ENCODE measurements around the gene SLC16A10. TPM values are rescaled to one million over a fixed set of nuclear protein-coding genes. Genes with fewer than 3 reads are reported as not detected.
A peak's percentile ranks its signal among the peaks of the same experiment; 100 is the strongest.

Gene SLC16A10
- total RNA-seq, 2 donors from 2014 or later, result 8.7 to 13.8 TPM

GRCh38 chr6:111259089-111259831 lies 172.0 kb downstream of the SLC16A10 start:
- Mint-ChIP-seq H3K36me3 (ENCODE audit: low read depth) (peaks cover 7% of the 10 kb centered on the region), H3K27me3 (ENCODE audit: insufficient read depth) (no peaks in the 10 kb centered on the region), H3K4me1 (peaks cover 40% of the 10 kb centered on the region), H3K9me3 (no peaks in the 10 kb centered on the region), H3K27ac (peak overlapping the region; percentile 60), H3K4me3 (peak overlapping the region; percentile 68)
- H3K36me3 ChIP-seq (ENCODE audit: control insufficient read depth, insufficient read depth, low read length), result peaks cover 23% of the 10 kb centered on the region
- peaks cover 13% of the 10 kb centered on the region for H3K4me1 ChIP-seq (ENCODE audit: control insufficient read depth, insufficient read depth, low read length)
- peak; percentile 99 for DNase-seq
- TF ChIP-seq CTCF (conservative IDR thresholded peaks at IDR 0.05), result peak; percentile 91
- peak overlapping the region; percentile 86 for H3K9ac ChIP-seq (ENCODE audit: extremely low read depth, low read length, poor library complexity, severe bottlenecking)
- H3K4me3 ChIP-seq (ENCODE audit: low read length), result peak overlapping the region; percentile 90
- WGBS, 2 experiments (ENCODE audit: insufficient coverage in 1 of 2, insufficient read length in 1 of 2), result 3 to 5% methylated on average over 7 to 59 of the region's 59 CpGs
- H3K27ac ChIP-seq (ENCODE audit: low read depth, low read length), result peak overlapping the region; percentile 74
- H3K27me3 ChIP-seq (ENCODE audit: control insufficient read depth, insufficient read depth, low read length, poor library complexity, severe bottlenecking), result no peaks in the 10 kb centered on the region
- no peaks in the 10 kb centered on the region for H3K9me3 ChIP-seq (ENCODE audit: control insufficient read depth, low read length)

GRCh38 chr6:111260570-111261298 lies 173.4 kb downstream of the SLC16A10 start:
- 91 to 95% methylated on average over 7 to 12 of the region's 12 CpGs for WGBS, 2 experiments (ENCODE audit: insufficient coverage in 1 of 2, insufficient read length in 1 of 2)
- H3K4me1 Mint-ChIP-seq, result peaks cover 31% of the 10 kb centered on the region
- H3K27me3 Mint-ChIP-seq (ENCODE audit: insufficient read depth), result no peaks in the 10 kb centered on the region
- no peak overlapping the region for H3K9ac ChIP-seq (ENCODE audit: extremely low read depth, low read length, poor library complexity, severe bottlenecking)
- peak overlapping the region; percentile 90 for H3K4me3 ChIP-seq (ENCODE audit: low read length)
- H3K36me3 Mint-ChIP-seq (ENCODE audit: low read depth), result peaks cover 9% of the 10 kb centered on the region
- H3K4me1 ChIP-seq (ENCODE audit: control insufficient read depth, insufficient read depth, low read length), result peaks cover 13% of the 10 kb centered on the region
- no peaks in the 10 kb centered on the region for H3K9me3 Mint-ChIP-seq
- H3K9me3 ChIP-seq (ENCODE audit: control insufficient read depth, low read length), result no peaks in the 10 kb centered on the region
- DNase-seq, result no peak
- H3K27ac Mint-ChIP-seq, result no peak overlapping the region
- no peak for TF ChIP-seq CTCF (conservative IDR thresholded peaks at IDR 0.05)
- peak overlapping the region; percentile 68 for H3K4me3 Mint-ChIP-seq
- no peaks in the 10 kb centered on the region for H3K27me3 ChIP-seq (ENCODE audit: control insufficient read depth, insufficient read depth, low read length, poor library complexity, severe bottlenecking)
- H3K27ac ChIP-seq (ENCODE audit: low read depth, low read length), result no peak overlapping the region
- peaks cover 28% of the 10 kb centered on the region for H3K36me3 ChIP-seq (ENCODE audit: control insufficient read depth, insufficient read depth, low read length)

GRCh38 chr6:111263837-111264236 lies 176.5 kb downstream of the SLC16A10 start:
- Mint-ChIP-seq H3K9me3 (no peaks in the 10 kb centered on the region), H3K27ac (no peak overlapping the region), H3K4me1 (peaks cover 12% of the 10 kb centered on the region), H3K27me3 (ENCODE audit: insufficient read depth) (no peaks in the 10 kb centered on the region), H3K36me3 (ENCODE audit: low read depth) (peaks cover 36% of the 10 kb centered on the region), H3K4me3 (no peak overlapping the region)
- Histone ChIP-seq H3K27me3 (ENCODE audit: control insufficient read depth, insufficient read depth, low read length, poor library complexity, severe bottlenecking) (no peaks in the 10 kb centered on the region), H3K4me1 (ENCODE audit: control insufficient read depth, insufficient read depth, low read length) (peaks cover 5% of the 10 kb centered on the region), H3K27ac (ENCODE audit: low read depth, low read length) (no peak overlapping the region), H3K36me3 (ENCODE audit: control insufficient read depth, insufficient read depth, low read length) (peaks cover 57% of the 10 kb centered on the region), H3K9me3 (ENCODE audit: control insufficient read depth, low read length) (no peaks in the 10 kb centered on the region), H3K9ac (ENCODE audit: extremely low read depth, low read length, poor library complexity, severe bottlenecking) (no peak overlapping the region), H3K4me3 (ENCODE audit: low read length) (no peak overlapping the region)
- TF ChIP-seq CTCF (conservative IDR thresholded peaks at IDR 0.05), result no peak
- 97% methylated on average over 4 of the region's 4 CpGs for WGBS, 2 experiments (ENCODE audit: insufficient coverage in 1 of 2, insufficient read length in 1 of 2)
- no peak for DNase-seq
